Measurements from ENCODE around the gene COMMD10.

GRCh38 chr5:116273448-116274242 lies 188.8 kb downstream of the COMMD10 start:
- no peak for TF ChIP-seq CTCF (conservative IDR thresholded peaks at IDR 0.05; ENCODE audit: low read depth, low read length)
- no peak for TF ChIP-seq CEBPB (IDR thresholded peaks at IDR 0.05; ENCODE audit: low read depth, low read length)
- TF ChIP-seq USF2 (IDR thresholded peaks at IDR 0.05; ENCODE audit: low read depth, low read length): no peak
- TF ChIP-seq POLR2A (IDR thresholded peaks at IDR 0.05; ENCODE audit: low read depth, low read length): no peak

Measured in IMR-90 (cell line).